ENCODE measurements around the gene COCH.
"Not testable (repeated sequence)": the region's sequence is repeated elsewhere in the genome, so short reads cannot be mapped to it uniquely, and the experiment has no call there.

The COCH gene

GRCh38 chr14:30882431-30882830, 8.1 kb downstream of the COCH start:
- no peaks in the 10 kb centered on the region for H3K27me3 ChIP-seq (ENCODE audit: control insufficient read depth, insufficient read depth, low read length)
- H3K4me3 ChIP-seq (ENCODE audit: low read length) = no peak overlapping the region
- H3K9ac ChIP-seq (ENCODE audit: low read length) = no peak overlapping the region
- H3K27ac ChIP-seq (ENCODE audit: low read length) = no peak overlapping the region
- no peaks in the 10 kb centered on the region for H3K9me3 ChIP-seq (ENCODE audit: control insufficient read depth, low read depth, low read length)
- H3K4me1 ChIP-seq (ENCODE audit: control insufficient read depth, low read depth, low read length) = no peaks in the 10 kb centered on the region
- H3K36me3 ChIP-seq (ENCODE audit: control insufficient read depth, low read depth, low read length) = no peaks in the 10 kb centered on the region

DNA sequence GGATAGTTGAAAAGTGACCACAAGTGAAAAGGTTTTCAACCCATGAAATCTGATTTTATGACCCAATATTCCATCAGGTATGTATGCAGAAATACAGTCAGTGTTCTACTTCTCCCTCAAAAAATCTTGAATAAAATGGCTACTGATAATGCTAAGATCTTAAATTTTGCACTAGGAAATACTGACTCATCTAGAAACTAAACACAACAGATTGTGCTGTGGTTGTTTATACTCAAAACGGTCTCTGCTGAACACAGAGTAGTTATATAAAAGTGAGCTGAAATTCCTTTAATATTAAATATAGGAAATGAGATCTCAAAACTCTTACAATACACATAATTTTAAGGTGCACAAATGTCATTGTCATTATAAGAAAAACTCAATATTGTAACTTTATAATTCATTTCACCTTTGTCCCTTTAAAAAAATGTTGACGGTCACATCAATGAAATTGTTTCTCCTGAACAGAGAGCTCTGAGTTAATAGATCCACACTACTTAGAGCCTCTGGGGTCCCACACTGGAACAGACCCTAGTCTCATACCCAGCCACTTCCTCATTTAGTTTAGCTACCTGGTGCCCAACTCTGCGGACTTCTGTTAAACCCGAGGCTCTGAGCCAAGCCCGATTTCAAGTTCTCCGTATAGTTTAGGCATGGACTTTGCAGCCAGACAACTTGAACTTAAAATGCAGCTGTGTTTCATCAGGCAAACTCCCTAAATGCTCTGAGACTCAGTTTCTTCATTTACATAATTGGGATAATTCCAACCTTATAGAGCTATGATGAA, 9.3 kb downstream of the COCH start:
- Histone ChIP-seq H3K4me1 (ENCODE audit: control insufficient read depth, low read depth, low read length) (no peaks in the 10 kb centered on the region), H3K9ac (ENCODE audit: low read length) (no peak overlapping the region), H3K36me3 (ENCODE audit: control insufficient read depth, low read depth, low read length) (no peaks in the 10 kb centered on the region), H3K27me3 (ENCODE audit: control insufficient read depth, insufficient read depth, low read length) (no peaks in the 10 kb centered on the region), H3K9me3 (ENCODE audit: control insufficient read depth, low read depth, low read length) (no peaks in the 10 kb centered on the region), H3K4me3 (ENCODE audit: low read length) (no peak overlapping the region), H3K27ac (ENCODE audit: low read length) (no peak overlapping the region)

DNA sequence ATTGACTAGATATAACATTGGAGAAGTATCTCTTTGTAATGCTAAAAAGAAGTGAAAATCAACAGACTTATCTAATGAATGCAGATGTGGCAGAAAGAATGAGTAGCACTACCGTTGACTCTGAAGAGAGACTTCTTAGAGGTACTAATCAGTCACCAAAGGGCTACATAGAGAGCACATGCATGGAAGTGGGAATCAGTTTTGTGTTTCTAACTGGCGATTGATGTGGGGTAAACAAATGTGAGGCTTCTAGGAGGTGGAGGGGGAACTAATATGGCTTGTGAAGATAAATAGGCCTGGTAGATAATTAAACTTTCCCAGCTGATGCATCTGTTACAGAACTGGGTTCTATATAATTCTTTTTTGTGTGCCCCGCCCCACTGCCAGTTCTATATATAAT, 10.5 kb downstream of the COCH start:
- Histone ChIP-seq H3K9ac (ENCODE audit: low read length) (no peak overlapping the region), H3K36me3 (ENCODE audit: control insufficient read depth, low read depth, low read length) (no peaks in the 10 kb centered on the region), H3K4me1 (ENCODE audit: control insufficient read depth, low read depth, low read length) (no peaks in the 10 kb centered on the region), H3K9me3 (ENCODE audit: control insufficient read depth, low read depth, low read length) (no peaks in the 10 kb centered on the region), H3K4me3 (ENCODE audit: low read length) (no peak overlapping the region), H3K27ac (ENCODE audit: low read length) (no peak overlapping the region), H3K27me3 (ENCODE audit: control insufficient read depth, insufficient read depth, low read length) (no peaks in the 10 kb centered on the region)

GRCh38 chr14:30885840-30886740, 11.7 kb downstream of the COCH start:
- no peak overlapping the region for H3K4me3 ChIP-seq (ENCODE audit: low read length)
- H3K4me1 ChIP-seq (ENCODE audit: control insufficient read depth, low read depth, low read length) = no peaks in the 10 kb centered on the region
- no peak overlapping the region for H3K9ac ChIP-seq (ENCODE audit: low read length)
- H3K27ac ChIP-seq (ENCODE audit: low read length) = no peak overlapping the region
- no peaks in the 10 kb centered on the region for H3K9me3 ChIP-seq (ENCODE audit: control insufficient read depth, low read depth, low read length)
- H3K36me3 ChIP-seq (ENCODE audit: control insufficient read depth, low read depth, low read length) = no peaks in the 10 kb centered on the region
- no peaks in the 10 kb centered on the region for H3K27me3 ChIP-seq (ENCODE audit: control insufficient read depth, insufficient read depth, low read length)

- no peak overlapping the region for H3K27ac ChIP-seq (ENCODE audit: low read length)
- H3K36me3 ChIP-seq (ENCODE audit: control insufficient read depth, low read depth, low read length) = no peaks in the 10 kb centered on the region
- no peaks in the 10 kb centered on the region for H3K9me3 ChIP-seq (ENCODE audit: control insufficient read depth, low read depth, low read length)
- no peaks in the 10 kb centered on the region for H3K27me3 ChIP-seq (ENCODE audit: control insufficient read depth, insufficient read depth, low read length)
- no peak overlapping the region for H3K4me3 ChIP-seq (ENCODE audit: low read length)
- no peak overlapping the region for H3K9ac ChIP-seq (ENCODE audit: low read length)
- no peaks in the 10 kb centered on the region for H3K4me1 ChIP-seq (ENCODE audit: control insufficient read depth, low read depth, low read length)
Measured at GRCh38 chr14:30888480-30889243, 14.3 kb downstream of the COCH start.

- Histone ChIP-seq H3K27me3 (ENCODE audit: control insufficient read depth, insufficient read depth, low read length) (no peaks in the 10 kb centered on the region), H3K9ac (ENCODE audit: low read length) (no peak overlapping the region), H3K36me3 (ENCODE audit: control insufficient read depth, low read depth, low read length) (no peaks in the 10 kb centered on the region), H3K9me3 (ENCODE audit: control insufficient read depth, low read depth, low read length) (no peaks in the 10 kb centered on the region), H3K4me1 (ENCODE audit: control insufficient read depth, low read depth, low read length) (no peaks in the 10 kb centered on the region), H3K4me3 (ENCODE audit: low read length) (no peak overlapping the region), H3K27ac (ENCODE audit: low read length) (no peak overlapping the region)
Measured at GRCh38 chr14:30889244-30889594, 14.9 kb downstream of the COCH start.

- peaks cover 18% of the 10 kb centered on the region for H3K36me3 ChIP-seq (ENCODE audit: control insufficient read depth, low read depth, low read length)
Measured at GRCh38 chr14:30893819-30894218, 19.5 kb downstream of the COCH start.

GRCh38 chr14:30894923-30895515, 20.7 kb downstream of the COCH start:
- no peaks in the 10 kb centered on the region for H3K9me3 ChIP-seq (ENCODE audit: control insufficient read depth, low read depth, low read length)
- no peaks in the 10 kb centered on the region for H3K4me1 ChIP-seq (ENCODE audit: control insufficient read depth, low read depth, low read length)
- H3K27me3 ChIP-seq (ENCODE audit: control insufficient read depth, insufficient read depth, low read length) = no peaks in the 10 kb centered on the region
- H3K4me3 ChIP-seq (ENCODE audit: low read length) = no peak overlapping the region
- no peak overlapping the region for H3K9ac ChIP-seq (ENCODE audit: low read length)
- peaks cover 18% of the 10 kb centered on the region for H3K36me3 ChIP-seq (ENCODE audit: control insufficient read depth, low read depth, low read length)
- H3K27ac ChIP-seq (ENCODE audit: low read length) = no peak overlapping the region

More at GRCh38 chr14:30893819-30894218, 19.5 kb downstream of the COCH start:
- Histone ChIP-seq H3K4me3 (ENCODE audit: low read length) (no peak overlapping the region), H3K4me1 (ENCODE audit: control insufficient read depth, low read depth, low read length) (no peaks in the 10 kb centered on the region), H3K9me3 (ENCODE audit: control insufficient read depth, low read depth, low read length) (no peaks in the 10 kb centered on the region), H3K27ac (ENCODE audit: low read length) (no peak overlapping the region), H3K27me3 (ENCODE audit: control insufficient read depth, insufficient read depth, low read length) (no peaks in the 10 kb centered on the region), H3K9ac (ENCODE audit: low read length) (no peak overlapping the region)

DNA sequence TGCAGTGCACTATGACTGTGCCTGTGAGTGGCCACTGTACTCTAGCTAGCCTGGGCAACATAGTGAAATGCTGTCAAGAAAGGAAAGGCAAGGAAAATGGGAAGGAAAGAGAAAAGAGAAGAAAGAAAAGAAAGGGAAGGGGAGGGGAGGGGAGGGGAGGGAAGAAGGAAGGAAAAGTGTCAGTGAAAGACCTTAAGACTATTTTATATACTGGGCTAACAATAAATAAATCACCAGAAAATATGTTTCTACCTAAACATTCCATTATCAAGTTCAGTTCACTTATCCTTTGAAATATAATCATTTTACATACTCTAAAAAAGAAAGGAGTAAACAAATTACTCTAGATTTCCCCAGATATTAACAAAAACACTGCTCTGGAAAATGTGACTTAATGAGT, 22.1 kb downstream of the COCH start:
- Histone ChIP-seq H3K27ac (ENCODE audit: low read length) (no peak overlapping the region), H3K9ac (ENCODE audit: low read length) (no peak overlapping the region), H3K36me3 (ENCODE audit: control insufficient read depth, low read depth, low read length) (peaks cover 23% of the 10 kb centered on the region), H3K9me3 (ENCODE audit: control insufficient read depth, low read depth, low read length) (no peaks in the 10 kb centered on the region), H3K27me3 (ENCODE audit: control insufficient read depth, insufficient read depth, low read length) (no peaks in the 10 kb centered on the region), H3K4me3 (ENCODE audit: low read length) (no peak overlapping the region), H3K4me1 (ENCODE audit: control insufficient read depth, low read depth, low read length) (no peaks in the 10 kb centered on the region)

DNA sequence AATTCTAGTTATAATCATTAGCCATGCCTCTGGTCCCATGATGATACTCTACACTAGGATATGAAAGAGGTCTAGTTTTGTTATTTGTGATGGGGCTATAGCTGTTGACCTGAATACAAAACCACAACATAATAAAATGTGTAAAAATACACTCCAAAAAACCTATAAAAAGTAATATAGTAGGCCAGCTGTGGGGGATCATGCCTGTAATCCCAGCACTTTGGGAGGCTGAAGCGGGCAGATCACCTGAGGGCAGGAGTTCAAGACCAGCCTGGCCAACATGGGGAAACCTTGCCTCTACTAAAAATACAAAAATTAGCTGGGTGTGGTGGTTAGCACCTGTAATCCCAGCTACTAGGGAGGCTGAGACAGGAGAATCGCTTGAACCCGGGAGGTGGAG, 22.8 kb downstream of the COCH start:
- not testable (repeated sequence) for H3K27me3 ChIP-seq (ENCODE audit: control insufficient read depth, insufficient read depth, low read length); H3K27ac ChIP-seq (ENCODE audit: low read length); H3K9ac ChIP-seq (ENCODE audit: low read length); H3K9me3 ChIP-seq (ENCODE audit: control insufficient read depth, low read depth, low read length); H3K4me1 ChIP-seq (ENCODE audit: control insufficient read depth, low read depth, low read length); H3K4me3 ChIP-seq (ENCODE audit: low read length)
- peaks cover 27% of the 10 kb centered on the region for H3K36me3 ChIP-seq (ENCODE audit: control insufficient read depth, low read depth, low read length)

All from iPS-18a (cell line).